B cell (primary cell): ENCODE measurements around the gene THEMIS2. TPM values are rescaled to one million over a fixed set of nuclear protein-coding genes. Genes with fewer than 3 reads are reported as not detected.
A peak's percentile ranks its signal among the peaks of the same experiment; 100 is the strongest.

ENCODE experiments used
- ATAC-seq: fragments of 200-7000 bp; cut with Tn5 transposase; one replicate; pipeline ENCODE4 v1.10.0; 2021; ENCODE audit warnings: low read depth, mild to moderate bottlenecking, moderate number of reproducible peaks, moderate library complexity
- CTCF ChIA-PET: fragments of 350-600 bp; sonication (Branson Sonifier 250); formaldehyde crosslinking; loops from one replicate; lab custom pipeline; 2021; ENCODE audit warnings: antibody characterized with exemption, inconsistent platforms; lab: Charles Lee
- POLR2A ChIA-PET: fragments of 350-600 bp; sonication (Branson Sonifier 250); formaldehyde crosslinking; loops from one replicate; lab custom pipeline; 2021; ENCODE audit warnings: antibody characterized with exemption; lab: Charles Lee
- DNase-seq: peaks from one replicate; pipeline ENCODE4 v3.0.0; 2013
- H2AFZ ChIP-seq: 2 replicates; pipeline ENCODE4 v1.6.1; 2012; ENCODE audit warnings: mild to moderate bottlenecking, low read depth, low read length; ENCODE audit not compliant: insufficient read depth, poor library complexity, severe bottlenecking
- H3K27ac ChIP-seq, 2 donors: 1 replicate in 1 of 2; 2 replicates in 1 of 2; pipeline ENCODE4 v1.5.1; 2012 to 2013; ENCODE audit warnings: low read length in 2 of 2, mild to moderate bottlenecking in 2 of 2, moderate library complexity in 1 of 2
- H3K27me3 ChIP-seq, 4 experiments: fragments of 200-600 bp in 1 of 4; sonication (generic) in 1 of 4; replicated peaks in 1 of 4; 1 replicate in 2 of 4; 2 replicates in 2 of 4; pipeline versions ENCODE4 v1.6.1 to v1.7.0; 2013 to 2016; ENCODE audit warnings: low read length in 3 of 4, mild to moderate bottlenecking in 2 of 4, mixed read lengths in 1 of 4, moderate library complexity in 1 of 4; ENCODE audit not compliant: insufficient read depth in 4 of 4, control insufficient read depth in 3 of 4; ENCODE audit errors: control extremely low read depth in 1 of 4
- H3K36me3 ChIP-seq, 2 experiments: replicated peaks in 1 of 2; 1 replicate in 1 of 2; 2 replicates in 1 of 2; pipeline versions ENCODE4 v1.6.1 to v1.7.1; 2013; ENCODE audit warnings: low read length in 1 of 2; ENCODE audit not compliant: insufficient read depth in 2 of 2, control insufficient read depth in 1 of 2; ENCODE audit errors: control extremely low read depth in 1 of 2, extremely low read depth in 1 of 2
- H3K4me1 ChIP-seq, 2 donors: fragments of 200-600 bp in 1 of 2; sonication (generic) in 1 of 2; 1 replicate in 1 of 2; 2 replicates in 1 of 2; pipeline versions ENCODE4 v1.5.1 to v1.6.1; 2013 to 2017; ENCODE audit warnings: low read length in 2 of 2; ENCODE audit not compliant: control insufficient read depth in 2 of 2, insufficient read depth in 2 of 2
- H3K4me2 ChIP-seq: replicated peaks from 2 replicates; pipeline ENCODE3; 2012; ENCODE audit warnings: mild to moderate bottlenecking, low read depth, low read length; ENCODE audit not compliant: poor library complexity, severe bottlenecking
- H3K4me3 ChIP-seq, 5 experiments: fragments of 200-600 bp in 1 of 5; sonication (generic) in 1 of 5; 1 replicate in 3 of 5; 2 replicates in 2 of 5; pipeline versions ENCODE4 v1.5.1 to v1.7.0; 2011 to 2016; ENCODE audit warnings: low read length in 4 of 5, mild to moderate bottlenecking in 4 of 5, low read depth in 2 of 5, control low read depth in 1 of 5, moderate library complexity in 1 of 5; ENCODE audit not compliant: insufficient read depth in 1 of 5; ENCODE audit errors: control extremely low read depth in 1 of 5, extremely low read depth in 1 of 5
- H3K79me2 ChIP-seq: fragments of 200-600 bp; sonication (generic); one replicate; pipeline ENCODE4 v1.6.0; 2016; ENCODE audit warnings: low read length; ENCODE audit not compliant: control insufficient read depth, insufficient read depth
- H3K9ac ChIP-seq: fragments of 200-600 bp; sonication (generic); 2 replicates; pipeline ENCODE4 v1.6.1; 2017; ENCODE audit warnings: mild to moderate bottlenecking, low read length, moderate library complexity
- H3K9me3 ChIP-seq, 3 donors: one replicate each; pipeline versions ENCODE4 v1.6.1 to v1.7.1; 2013; ENCODE audit warnings: low read length in 2 of 3; ENCODE audit not compliant: control insufficient read depth in 2 of 3, insufficient read depth in 1 of 3; ENCODE audit errors: control extremely low read depth in 1 of 3
- H4K20me1 ChIP-seq: 2 replicates; pipeline ENCODE4 v1.6.0; 2012; ENCODE audit warnings: mild to moderate bottlenecking, low read length; ENCODE audit not compliant: insufficient read depth, control insufficient read depth, poor library complexity, severe bottlenecking
- H3K27ac Mint-ChIP-seq: one replicate; pipeline ENCODE4 v1.8.0; 2021; ENCODE audit warnings: mixed read lengths
- H3K27me3 Mint-ChIP-seq: one replicate; pipeline ENCODE4 v1.8.0; 2021; ENCODE audit warnings: mixed read lengths
- H3K4me1 Mint-ChIP-seq: one replicate; pipeline ENCODE4 v1.8.0; 2021; ENCODE audit warnings: mixed read lengths
- H3K4me3 Mint-ChIP-seq: one replicate; pipeline ENCODE4 v1.8.0; 2021; ENCODE audit warnings: mixed read lengths
- H3K9me3 Mint-ChIP-seq: one replicate; pipeline ENCODE4 v1.8.0; 2022; ENCODE audit warnings: mixed read lengths; ENCODE audit not compliant: insufficient read depth
- EZH2 ChIP-seq: IDR thresholded peaks from 2 replicates; pipeline ENCODE4 v1.6.1; 2012; ENCODE audit warnings: borderline replicate concordance, low read depth, mild to moderate bottlenecking, moderate library complexity, low read length; ENCODE audit not compliant: insufficient read depth, poor library complexity, severe bottlenecking
- WGBS: methylation state at CpG from one replicate; pipeline ENCODE4 v1.1.5; 2013; ENCODE audit warnings: missing lambda C conversion rate; ENCODE audit not compliant: insufficient coverage; 5-methylcytosine and 5-hydroxymethylcytosine counted together
- intact Hi-C: fragments of 100-400 bp; cut with micrococcal nuclease; formaldehyde crosslinking; loops from one replicate; pipeline ENCODE4 v1.10.0; 2022
- polyA plus RNA-seq: library from polyadenylated mRNA; depleted of rRNA; stranded (reverse); fragments of >200 nt; gene quantifications from 2 replicates; pipeline ENCODE4 v1.2.3, GENCODE V29; 2012
- small RNA-seq: library from RNA; depleted of rRNA; stranded (forward); fragments of <200 nt; gene quantifications from one replicate; pipeline ENCODE3, GENCODE V24; 2012; ENCODE audit warnings: low replicate concordance, low read depth; ENCODE audit not compliant: insufficient read length
- total RNA-seq, 2 donors: library from RNA; stranded (reverse); fragments of 120-200 nt in 1 of 2; gene quantifications; 1 replicate in 1 of 2; 2 replicates in 1 of 2; pipeline versions ENCODE4 v1.2.3 to v1.2.4, GENCODE V29; 2013 to 2022

The THEMIS2 gene
- total and polyA plus RNA-seq, 2 donors (not counting 1 experiment from before 2014, with no cell fraction given): 72.0 to 230 TPM

- intact Hi-C loops: no loop called here
- Mint-ChIP-seq H3K4me1 (peaks cover 25% of the 10 kb centered on the region), H3K27me3 (peaks cover 18% of the 10 kb centered on the region), H3K4me3 (no peak overlapping the region), H3K9me3 (no peaks in the 10 kb centered on the region), H3K27ac (no peak overlapping the region)
- H3K79me2 ChIP-seq: no peaks in the 10 kb centered on the region
- H4K20me1 ChIP-seq: no peaks in the 10 kb centered on the region
- no peaks in the 10 kb centered on the region for H3K36me3 ChIP-seq
- POLR2A ChIA-PET: interaction anchor here (0.5 kb wide), 2 partner anchors 165 to 181 kb away, joined by 3 to 6 read pairs; no protein-coding TSS in a partner anchor
- H3K4me3 ChIP-seq: no peak overlapping the region
- DNase-seq: no peak
- H2AFZ ChIP-seq: peak overlapping the region; percentile 76
- H3K4me2 ChIP-seq: no peak overlapping the region
- ATAC-seq: no peak
- no peak overlapping the region for H3K9ac ChIP-seq
- peaks cover 0 to 19% (median 9%) of the 10 kb centered on the region in 4 experiments for H3K27me3 ChIP-seq
- CTCF ChIA-PET: interaction anchor here (0.6 kb wide), 1 partner anchor 608 kb away, joined by 4 read pairs; no protein-coding TSS in a partner anchor
- TF ChIP-seq EZH2: no peak
- WGBS: 61% methylated on average over 8 of the region's 8 CpGs
- no peak overlapping the region for H3K27ac ChIP-seq
- peaks cover 0 to 4% (median 0%) of the 10 kb centered on the region in 3 donors for H3K9me3 ChIP-seq
- peaks cover 12 to 20% of the 10 kb centered on the region in 2 donors for H3K4me1 ChIP-seq
Observed at GRCh38 chr1:27935721-27936120, 63.4 kb downstream of the THEMIS2 start.

Small RNAs within 50 kb of the gene (small RNA-seq; reads per million reads assigned to genes)
- gene RNU6-1245P: not detected
- gene SCARNA1: 205 reads per million, percentile 96 among the genes with 10 or more reads in this experiment

Other genes starting within 250 kb of the THEMIS2 start
- gene FGR, start 237.4 kb upstream of the THEMIS2 start, total RNA-seq: 56.6 and 57.0 TPM in 2 replicates
- 236 and 295 TPM in 2 replicates for gene FGR, start 237.4 kb upstream of the THEMIS2 start, polyA plus RNA-seq
- 12.0 and 12.7 TPM in 2 replicates for gene IFI6, start 200.4 kb upstream of the THEMIS2 start, total RNA-seq
- gene IFI6, start 200.4 kb upstream of the THEMIS2 start, polyA plus RNA-seq: 9.4 and 11.7 TPM in 2 replicates
- gene FAM76A, start 146.6 kb upstream of the THEMIS2 start, total RNA-seq: 25.0 and 28.5 TPM in 2 replicates
- 11.7 and 12.1 TPM in 2 replicates for gene FAM76A, start 146.6 kb upstream of the THEMIS2 start, polyA plus RNA-seq
- gene STX12, start 99.3 kb upstream of the THEMIS2 start, total RNA-seq: 29.4 and 36.4 TPM in 2 replicates
- gene STX12, start 99.3 kb upstream of the THEMIS2 start, polyA plus RNA-seq: 20.5 and 34.6 TPM in 2 replicates
- gene PPP1R8, start 41.8 kb upstream of the THEMIS2 start, total RNA-seq: 45.1 and 45.4 TPM in 2 replicates
- 15.7 and 23.9 TPM in 2 replicates for gene PPP1R8, start 41.8 kb upstream of the THEMIS2 start, polyA plus RNA-seq
- 60.0 and 60.2 TPM in 2 replicates for gene RPA2, start 42.0 kb downstream of the THEMIS2 start, total RNA-seq
- 30.0 and 37.2 TPM in 2 replicates for gene RPA2, start 42.0 kb downstream of the THEMIS2 start, polyA plus RNA-seq
- not detected in 2 replicates for gene SMPDL3B, start 62.5 kb downstream of the THEMIS2 start, total RNA-seq
- gene SMPDL3B, start 62.5 kb downstream of the THEMIS2 start, polyA plus RNA-seq: 0.22 TPM in 1 of 2 replicates, not detected in the other
- 8.7 and 10.1 TPM in 2 replicates for gene XKR8, start 87.4 kb downstream of the THEMIS2 start, total RNA-seq
- 2.2 and 3.4 TPM in 2 replicates for gene XKR8, start 87.4 kb downstream of the THEMIS2 start, polyA plus RNA-seq
- 31.3 and 31.7 TPM in 2 replicates for gene EYA3, start 216.1 kb downstream of the THEMIS2 start, total RNA-seq
- 13.4 and 14.1 TPM in 2 replicates for gene EYA3, start 216.1 kb downstream of the THEMIS2 start, polyA plus RNA-seq